ENCODE results near the gene GLB1L.

The GLB1L gene

DNA sequence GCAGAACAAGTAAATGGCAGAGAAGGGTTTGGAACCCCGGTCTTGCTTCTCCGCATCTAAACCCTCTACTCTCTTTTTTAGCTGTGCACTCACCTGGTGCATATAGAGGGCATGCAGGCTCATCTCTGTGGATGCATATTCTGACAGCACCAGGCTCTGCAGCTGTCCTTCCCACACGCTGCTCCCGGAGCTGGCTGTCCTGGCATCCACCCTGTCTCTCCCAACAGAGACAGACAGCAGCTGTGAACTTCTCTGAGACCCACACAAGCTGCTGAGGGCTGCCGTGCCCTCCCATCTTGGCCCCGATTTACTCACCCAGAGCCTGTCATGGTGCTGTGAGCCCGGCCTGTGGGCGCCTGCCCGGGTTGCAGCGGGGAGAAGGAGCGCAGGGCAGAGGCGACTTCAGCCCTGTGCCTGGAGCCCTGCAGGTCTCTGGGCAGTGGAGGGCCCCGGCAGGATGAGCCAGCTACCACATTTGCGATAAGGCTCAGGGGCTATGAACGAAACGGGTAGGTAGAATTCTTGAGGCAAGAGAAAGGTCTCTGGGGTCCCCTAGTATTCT, 23.2 kb downstream of the GLB1L start:
- DNase-seq = no peak

DNA sequence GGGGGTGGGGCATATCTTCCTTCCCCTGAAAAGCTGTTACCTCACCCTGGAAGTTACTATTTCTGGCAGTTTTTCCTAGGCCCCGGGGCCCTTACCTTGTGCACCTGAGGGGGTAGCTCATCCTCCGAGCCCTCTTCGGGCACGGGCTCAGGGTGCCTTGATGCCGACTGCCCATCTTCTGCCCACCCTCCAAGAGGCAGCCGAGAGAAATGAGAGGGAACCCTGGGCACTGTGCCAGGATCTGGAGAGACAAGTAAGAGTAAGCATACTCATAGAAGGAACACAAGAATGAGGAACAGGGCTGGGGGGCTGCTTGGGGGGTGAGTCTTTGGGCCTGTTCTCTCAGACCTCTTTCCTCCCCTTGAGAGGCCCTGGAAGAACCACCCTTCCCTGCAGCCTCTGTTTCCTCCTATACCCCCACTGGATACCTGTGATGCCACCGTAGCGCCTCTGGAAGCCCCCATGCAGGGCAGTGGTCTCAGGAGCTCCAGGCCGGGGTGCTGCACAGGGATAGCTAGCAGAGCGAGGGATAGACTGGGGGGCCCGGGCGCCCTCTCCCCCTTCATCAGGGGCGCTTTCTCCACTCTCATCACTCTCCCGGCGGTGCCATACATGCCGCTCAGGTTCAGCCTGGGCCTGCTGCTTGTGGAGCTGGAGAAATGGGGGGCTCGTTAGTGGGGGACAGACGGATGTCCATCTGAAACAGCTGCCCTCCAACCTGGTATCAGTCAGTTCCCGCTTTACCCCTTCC, 24.4 kb downstream of the GLB1L start:
- DNase-seq = no peak

DNA sequence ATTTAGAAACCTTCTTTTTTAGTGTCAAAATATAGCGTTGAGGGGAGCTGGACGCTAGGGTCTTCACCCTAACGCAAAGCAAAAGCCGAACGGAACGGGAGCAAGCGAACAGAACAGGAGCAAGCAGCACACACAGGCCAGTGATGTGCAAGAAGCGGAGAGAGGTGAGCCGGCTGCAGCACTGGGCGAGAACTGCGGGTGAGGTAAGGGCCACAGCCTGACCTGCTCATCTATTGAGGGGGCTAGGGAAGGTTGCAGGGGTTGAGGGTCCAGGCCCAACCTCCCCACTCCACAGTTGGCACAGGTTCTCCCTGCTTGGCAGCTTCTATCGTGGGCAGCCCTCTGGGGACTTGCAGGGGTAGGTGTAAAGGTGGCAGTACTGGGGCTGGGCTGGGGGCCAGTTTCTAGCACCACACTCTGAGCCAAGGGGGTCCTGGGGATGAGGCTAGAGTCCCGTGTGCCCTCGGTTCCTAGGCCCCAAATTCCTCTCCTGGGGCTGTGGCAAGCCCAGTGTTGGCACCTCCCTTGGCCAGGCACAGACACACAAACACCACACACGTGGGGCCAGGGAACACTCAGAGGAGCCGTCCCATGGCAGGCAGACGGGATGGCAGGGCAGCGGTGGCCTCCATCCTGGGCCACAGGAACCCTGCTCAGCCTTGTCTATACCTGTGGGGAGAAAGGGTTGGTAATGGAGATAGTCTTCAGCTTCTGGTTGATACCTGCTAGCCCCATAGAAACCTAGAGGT, 25.3 kb downstream of the GLB1L start:
- DNase-seq = no peak

DNA sequence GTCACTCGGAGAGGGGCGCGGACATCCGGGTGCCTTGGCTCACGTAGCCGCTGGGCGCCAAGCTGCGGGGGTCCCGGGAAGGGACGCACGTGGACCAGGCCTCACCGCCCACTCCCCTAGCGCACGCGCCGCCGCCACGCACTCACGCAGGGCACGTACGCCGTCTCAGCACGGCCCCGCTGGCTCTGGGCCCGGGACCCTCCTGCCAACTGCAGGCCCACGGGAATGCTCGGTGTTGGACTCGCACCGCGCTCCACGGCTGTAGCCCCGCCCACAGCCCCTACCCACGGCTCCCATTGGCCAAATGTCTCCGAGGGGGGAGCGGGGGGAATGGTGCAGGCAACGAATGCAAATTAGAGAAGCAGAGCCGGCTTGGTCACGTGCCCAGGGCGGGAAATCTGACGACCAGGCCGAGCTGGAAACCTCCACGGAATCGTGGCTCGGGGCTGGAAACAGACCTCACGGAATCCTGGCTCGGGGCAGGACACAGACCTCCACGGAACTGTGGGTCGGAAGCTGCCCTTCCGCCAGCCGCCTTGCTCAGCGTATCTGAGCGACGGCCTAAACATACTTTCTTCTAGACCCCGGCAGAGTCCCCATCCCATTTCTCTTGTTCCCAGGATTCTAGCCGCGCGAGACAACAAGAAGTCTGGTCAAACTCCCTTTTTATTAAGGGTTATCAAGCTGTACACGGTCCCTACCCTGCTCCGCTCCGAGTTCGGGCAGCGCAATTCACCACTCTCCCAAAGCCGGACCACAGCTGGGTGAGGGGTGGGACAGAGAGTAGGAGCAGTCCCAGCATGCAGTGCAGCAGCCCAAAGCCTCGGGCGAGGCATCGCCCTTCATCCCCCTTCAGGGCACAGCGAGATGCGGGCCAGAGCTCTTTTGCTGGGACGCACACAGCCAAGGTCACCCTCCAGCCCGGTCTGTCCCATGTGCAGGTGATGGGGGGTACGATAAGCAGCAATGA, 26.2 kb downstream of the GLB1L start, which contains the start of gene ABCB6:
Gene ABCB6, minus strand, starts transcription at position 227 of the 970 bp plus-strand sequence. CDS start 285 bp downstream, outside the sequence.
- DNase-seq = peak; percentile 59

DNA sequence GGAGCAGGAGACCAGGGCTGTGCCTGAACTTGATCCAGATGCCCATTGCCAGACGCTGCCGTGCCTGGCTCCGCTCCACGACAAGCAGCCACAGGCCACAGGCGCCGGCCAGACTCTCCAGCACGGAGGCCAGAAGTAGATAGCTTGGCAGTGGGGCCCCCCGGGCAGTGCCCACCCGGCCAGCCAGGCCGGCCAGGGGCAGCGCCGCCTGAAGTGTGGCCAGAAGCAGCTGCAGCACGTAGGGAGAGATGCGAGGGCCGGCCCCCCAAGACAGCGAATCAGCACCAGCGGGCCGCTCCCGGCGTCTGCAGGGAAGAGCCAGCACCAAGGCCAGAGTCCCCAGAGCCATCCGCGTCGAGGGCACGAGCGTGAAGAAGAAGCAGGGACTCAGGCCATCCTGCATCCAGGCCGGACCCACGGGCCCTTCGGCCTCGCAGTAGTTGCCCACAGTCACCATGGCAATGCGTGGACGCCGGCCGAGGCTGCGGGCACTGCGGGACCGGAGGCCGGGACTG, 27.0 kb downstream of the GLB1L start:
- peak; percentile 67 for DNase-seq

DNA sequence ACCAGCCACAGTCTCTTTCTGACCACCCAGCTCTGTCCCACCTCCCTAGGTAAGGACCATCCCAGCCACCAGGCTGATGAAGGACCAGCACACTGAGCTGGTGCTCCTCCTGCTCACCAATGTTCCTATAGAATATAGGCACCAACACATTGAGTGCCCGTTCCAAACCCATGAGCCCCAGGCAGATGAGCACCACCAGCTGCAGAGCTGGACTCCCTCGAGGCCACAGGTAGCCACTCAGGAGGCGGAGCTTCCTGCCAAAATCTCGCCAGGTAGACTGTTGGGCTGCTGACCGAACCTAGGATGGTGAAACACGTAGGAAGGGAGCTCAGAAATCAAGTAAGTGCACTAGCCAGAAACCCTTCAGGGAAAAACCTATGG, 28.7 kb downstream of the GLB1L start:
- DNase-seq = no peak

DNA sequence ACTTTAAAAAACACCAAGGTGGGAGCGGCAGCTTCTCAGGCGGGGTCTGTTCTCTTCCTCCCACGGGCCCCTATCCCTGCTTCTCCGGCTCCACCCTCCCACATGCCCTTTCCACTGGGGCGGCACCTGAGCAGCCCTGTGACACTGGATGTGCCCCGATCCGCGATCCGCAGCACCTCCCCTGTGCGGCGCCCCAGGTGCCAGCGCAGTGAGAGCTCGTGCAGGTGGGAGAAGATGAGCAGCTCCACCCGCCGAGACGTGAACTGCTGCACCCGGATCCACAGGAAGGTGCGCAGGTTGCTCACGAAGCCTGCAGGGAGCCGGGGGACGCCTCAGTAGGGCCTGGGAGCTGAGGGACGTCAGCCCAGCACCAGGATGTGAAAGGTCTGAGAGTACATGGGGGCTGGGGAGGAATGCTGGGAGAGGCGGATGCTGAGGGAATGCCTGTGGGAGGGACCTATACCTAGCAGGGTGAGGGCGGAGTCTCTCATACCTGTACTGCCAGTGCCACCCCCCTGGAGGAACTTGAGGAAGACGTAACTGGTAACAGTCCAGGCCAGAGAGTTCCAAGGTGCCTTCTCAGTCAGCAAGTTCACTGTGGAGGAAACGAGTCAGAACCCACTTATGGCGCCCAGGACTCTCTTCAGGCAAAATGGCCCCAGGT, 29.2 kb downstream of the GLB1L start:
- no peak for DNase-seq

DNA sequence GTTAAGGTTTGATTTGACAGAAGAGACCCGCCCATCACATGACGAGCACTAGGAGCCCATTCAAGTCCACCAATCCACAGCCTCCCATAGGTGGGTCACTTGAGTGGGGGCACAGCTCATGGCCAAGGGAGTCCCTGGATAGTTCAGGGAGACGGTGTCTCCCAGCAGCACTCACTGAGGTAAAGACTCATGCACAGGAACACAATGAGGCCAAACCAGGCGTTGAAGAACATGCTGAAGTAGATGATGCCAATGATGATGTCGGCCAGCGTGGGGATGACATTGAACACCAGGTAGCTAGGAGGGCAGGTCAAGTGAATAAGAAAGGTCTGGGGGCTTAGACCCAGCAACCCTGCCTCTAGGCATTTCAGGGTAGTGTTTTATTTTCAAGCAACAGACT, 30.5 kb downstream of the GLB1L start:
- DNase-seq = no peak

DNA sequence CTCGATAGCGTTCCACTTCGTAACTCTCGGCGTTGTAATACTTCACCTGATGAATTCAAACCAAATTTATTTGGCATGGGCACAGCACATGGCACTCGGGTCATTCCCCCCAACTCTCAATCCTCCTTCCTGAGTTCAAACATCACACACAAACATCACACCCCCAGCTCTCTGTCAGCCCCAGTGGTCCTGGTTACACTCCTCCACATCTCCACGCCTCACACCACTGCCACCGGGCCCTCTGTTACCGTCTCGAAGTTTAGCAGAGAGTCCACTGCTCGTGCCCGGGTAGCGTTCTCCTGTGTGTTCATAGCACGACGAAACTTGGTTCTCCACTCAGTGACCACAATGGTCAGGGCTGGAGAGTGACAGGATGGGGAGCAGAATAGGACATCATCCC, 31.1 kb downstream of the GLB1L start:
- no peak for DNase-seq

DNA sequence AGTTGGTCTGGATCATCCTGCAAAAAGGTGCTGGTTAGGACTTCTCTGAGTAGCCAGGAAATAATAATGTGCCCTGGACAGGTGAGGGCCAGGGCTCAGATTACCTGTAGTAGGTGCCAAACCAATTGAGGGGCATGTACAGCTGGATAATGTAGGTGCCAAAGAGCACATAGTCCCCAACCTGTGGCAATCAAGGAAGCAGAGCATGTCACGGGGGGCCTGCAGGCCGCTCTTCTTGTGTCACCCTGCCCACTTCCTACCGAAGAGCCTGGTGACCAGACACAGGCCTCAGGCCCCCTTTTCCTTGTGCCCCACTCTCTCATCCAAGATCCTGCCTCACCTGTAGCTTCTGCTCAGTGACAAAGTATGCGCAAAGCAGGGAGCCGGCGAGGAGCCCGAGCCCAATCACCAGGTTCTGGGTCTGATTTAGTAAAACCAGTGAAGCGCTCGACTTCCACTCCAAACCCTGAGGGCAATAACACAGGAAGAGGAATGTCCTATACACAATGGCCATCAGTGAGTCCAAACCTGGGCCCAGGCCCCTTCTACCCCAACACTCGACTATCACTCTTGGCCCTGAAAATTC, 31.7 kb downstream of the GLB1L start:
- DNase-seq = no peak

DNA sequence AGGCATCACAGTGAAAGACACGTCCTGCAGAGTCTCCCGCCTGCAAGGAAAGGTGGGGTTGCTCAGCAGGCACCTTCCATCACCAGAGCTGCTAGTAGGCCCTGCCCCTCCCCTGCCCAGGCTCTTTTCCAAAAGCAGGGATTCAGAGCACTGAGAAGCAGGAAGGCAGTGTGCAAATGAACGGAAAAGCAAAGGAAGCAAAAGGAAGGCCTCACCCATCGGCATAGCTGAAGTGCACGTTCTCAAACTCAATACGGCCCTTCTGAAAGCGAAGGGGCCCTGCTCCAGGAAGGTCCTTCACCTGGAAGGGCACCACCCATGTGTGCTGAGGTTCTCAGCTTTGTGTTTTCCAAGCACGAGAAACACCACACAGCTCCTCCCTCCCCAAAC, 32.2 kb downstream of the GLB1L start:
- DNase-seq = no peak

DNA sequence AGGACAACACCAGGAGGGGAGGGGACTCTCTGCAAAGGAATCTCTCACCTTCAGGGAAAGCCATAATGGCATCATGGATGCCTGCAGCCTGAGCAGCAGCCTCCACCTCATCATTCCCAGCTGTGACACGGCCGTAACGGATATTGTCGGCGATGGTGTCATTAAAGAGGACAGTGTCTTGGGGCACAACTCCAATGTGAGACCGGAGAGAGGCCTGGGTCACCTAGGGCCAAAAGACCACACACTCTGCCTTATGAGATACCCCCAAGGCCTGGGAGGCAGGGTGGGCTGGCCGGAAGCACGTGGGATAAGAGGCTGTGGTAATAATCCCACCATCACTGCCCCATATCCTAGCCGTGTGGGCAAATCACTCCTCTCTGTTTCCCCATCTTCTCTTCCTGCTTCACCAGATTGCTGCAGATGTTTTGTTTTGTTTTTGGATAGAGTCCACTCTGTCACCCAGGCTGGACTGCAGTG, 34.3 kb downstream of the GLB1L start:
- DNase-seq = no peak

DNA sequence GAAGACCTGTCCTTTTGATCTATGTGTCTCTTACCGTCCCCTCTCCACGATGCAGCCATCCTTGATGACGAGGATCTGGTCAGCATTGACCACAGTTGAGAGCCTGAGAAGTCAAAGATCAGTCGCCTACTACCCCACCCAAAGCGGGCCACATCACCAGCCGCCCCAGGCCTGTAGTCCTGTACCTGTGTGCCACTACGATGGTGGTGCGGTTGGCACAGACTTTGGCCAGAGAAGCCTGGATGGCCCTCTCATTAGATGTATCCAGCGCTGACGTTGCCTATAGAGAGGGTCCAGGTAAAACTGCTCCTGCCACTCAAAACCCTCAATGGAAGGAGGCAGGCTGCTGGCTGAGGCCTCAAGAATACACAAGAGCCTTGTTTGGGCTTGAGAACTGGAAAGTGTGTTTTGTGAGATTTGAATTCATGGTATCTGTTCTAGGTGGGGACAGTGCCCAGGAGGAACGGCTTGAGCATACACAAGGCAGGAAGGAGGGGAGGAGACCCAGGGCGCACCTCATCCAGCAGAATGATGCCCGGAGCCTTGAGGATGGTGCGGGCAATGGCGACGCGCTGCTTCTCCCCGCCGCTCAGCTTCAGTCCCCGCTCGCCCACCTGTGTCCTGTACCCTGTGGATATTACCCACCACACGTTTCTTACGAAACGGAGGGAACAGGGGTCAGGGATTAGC, 34.9 kb downstream of the GLB1L start:
- DNase-seq = no peak

DNA sequence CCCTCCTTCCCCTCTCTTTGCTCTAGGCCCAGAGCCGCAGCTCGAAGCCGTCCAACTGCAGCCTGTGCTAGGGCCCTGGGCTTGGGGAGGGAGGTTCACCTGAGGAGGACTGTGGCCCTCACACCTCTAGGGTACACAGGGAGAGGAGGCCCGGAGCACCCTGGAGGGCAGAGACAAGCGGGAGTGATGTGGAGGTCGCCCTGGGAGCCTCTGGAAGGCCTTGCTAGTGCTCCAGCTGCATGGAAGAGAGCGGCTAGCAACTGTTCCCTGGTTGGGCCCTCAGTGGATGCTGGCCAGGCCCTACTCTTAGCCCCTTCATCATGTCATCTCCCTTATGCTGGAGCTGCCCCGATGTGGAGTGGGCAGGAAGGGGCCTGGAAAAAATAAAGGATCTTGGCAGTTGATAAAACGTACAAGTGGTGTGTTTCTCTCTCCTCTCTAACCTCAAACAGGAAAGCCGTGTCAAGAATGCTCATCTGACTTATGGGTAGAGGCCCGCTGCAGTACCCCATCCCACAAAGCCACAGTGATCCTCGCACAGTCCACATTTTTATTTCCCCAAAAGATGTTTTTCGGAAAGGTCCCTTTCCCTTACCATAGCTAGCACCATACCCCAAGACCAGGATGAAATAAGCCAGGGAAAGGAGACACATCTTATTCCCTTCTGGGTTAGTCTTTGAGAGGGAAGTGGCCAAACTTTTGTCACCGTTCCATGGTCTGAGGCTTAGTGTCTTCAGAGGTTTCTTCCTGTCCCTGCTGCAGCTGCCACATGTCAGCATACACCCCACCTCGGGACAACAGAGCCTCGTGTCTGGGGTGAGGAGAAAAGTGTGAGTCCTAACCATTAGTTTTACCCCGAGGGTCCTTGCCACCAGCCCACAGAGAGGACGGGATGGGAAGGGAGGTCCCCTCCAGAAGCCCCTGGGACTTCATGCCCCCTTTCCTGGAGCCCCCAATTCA, 35.7 kb downstream of the GLB1L start:
- DNase-seq = no peak

DNA sequence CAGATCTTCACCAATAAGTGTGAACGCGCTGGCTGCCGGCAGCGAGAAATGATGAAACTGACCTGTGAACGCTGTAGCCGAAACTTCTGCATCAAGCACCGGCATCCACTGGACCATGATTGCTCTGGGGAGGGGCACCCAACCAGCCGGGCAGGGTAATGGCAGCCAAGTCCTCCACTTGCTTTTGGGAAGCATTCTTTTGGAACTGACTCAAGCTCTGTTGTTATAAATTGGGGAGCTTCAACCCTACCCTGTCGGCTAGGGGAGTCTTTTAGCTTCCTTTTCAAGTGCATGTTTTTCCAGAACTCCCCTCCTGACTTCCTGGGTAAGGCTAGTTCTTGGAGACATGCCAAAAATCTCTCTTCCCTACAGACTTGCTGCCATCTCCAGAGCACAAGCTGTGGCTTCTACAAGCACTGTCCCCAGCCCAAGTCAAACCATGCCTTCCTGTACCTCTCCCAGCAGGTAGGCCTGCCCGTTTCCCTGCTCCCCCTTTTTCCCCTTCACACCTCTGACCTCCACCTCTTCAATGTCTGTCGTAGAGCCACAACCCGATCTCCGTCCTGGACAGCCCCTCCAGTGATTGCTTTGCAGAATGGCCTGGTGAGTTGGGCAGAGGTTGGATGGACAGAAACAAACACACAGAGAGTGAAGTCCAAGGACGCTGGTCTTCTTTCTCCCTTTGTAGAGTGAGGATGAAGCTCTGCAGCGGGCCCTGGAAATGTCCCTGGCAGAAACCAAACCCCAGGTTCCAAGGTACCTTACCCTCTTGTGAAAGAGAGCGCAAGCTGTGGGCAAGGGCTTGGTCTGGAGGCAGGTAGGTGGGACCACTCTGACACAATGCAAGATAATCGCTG, 37.1 kb downstream of the GLB1L start:
- no peak for DNase-seq

DNA sequence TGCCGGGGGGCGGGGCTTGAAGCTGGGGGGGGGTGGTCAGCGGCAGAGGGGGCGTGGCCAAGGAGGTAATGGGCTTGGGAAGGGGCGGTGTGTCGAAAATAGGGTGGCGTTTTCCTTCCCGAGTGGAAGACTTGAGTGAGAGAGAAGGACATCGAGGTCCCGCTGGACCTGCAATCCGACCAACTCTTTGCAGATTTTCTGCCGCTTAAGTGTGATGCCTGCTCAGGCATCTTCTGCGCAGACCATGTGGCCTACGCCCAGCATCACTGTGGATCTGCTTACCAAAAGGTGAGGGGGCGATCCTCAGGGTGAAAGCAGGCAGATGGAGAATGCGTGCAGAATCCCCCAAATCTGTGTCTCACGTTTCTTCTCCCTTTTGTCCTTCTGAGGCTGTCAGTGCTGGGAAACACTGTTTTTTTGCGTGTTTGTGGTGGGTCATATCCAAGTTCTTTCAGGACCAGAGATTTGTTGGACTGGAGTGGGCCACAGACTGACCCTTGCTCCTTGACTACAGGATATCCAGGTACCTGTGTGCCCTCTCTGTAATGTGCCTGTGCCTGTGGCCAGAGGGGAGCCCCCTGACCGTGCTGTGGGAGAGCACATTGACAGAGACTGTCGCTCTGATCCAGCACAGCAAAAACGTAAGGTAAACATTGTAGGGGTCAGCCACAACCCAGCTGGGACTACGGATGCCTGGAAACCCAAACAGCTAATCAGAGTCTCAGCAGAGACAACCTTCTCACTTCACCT, 37.9 kb downstream of the GLB1L start:
- DNase-seq = no peak

DNA sequence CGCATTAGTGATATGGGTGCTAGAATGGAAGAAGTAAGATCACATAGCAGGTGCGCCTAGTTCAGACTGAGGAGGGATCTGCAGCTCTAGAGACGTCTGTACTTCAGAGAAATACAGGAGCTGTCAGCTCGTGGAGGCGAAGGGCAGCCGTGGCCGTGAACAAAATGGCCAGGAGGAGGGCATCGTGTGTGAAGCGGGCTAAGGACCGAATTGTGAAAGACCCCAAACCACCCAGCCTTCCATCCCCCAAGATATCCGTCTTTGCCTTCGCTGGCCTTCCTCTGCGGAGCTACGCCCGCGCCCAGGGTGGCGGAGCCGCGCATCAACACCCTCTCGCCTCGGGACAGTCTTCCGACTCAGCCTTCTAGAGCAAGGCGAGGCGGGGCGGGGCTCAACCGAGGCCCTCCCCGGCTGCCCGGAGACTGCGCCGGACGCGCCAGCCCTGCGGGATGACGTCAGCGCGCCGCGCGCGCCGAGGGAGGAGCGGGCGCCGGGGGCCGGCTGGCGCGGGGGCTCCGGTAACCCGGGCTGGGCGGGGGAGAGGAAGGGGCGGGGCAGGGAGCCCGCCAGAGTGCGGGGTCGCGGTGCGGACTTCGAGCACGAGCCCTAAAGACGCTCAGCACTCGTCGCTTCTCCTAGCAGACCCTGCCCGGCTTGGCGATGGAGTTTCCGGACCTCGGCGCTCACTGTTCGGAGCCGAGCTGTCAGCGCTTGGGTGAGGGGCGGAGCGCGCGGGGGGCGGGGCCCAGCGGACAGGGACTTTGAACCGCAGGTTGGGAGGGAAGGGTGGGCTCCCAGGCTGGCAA, 38.7 kb downstream of the GLB1L start, which contains the start of gene ZFAND2B:
Gene ZFAND2B, plus strand, starts transcription at position 455 of the 806 bp plus-strand sequence. Its CDS starts 206 bp downstream, at position 661.
- DNase-seq = peak; percentile 87

Measured in GOT3 (cell line).